NCI-H1105 (cell line): ENCODE results near the gene RASA3.

ENCODE experiments used
- DNase-seq: peaks from one replicate; lab custom pipeline; 2025; lab: John Stamatoyannopoulos, UW

Gene RASA3

GRCh38 chr13:114034481-114034891 is 97.9 kb downstream of the RASA3 start:
- DNase-seq = no peak

DNA sequence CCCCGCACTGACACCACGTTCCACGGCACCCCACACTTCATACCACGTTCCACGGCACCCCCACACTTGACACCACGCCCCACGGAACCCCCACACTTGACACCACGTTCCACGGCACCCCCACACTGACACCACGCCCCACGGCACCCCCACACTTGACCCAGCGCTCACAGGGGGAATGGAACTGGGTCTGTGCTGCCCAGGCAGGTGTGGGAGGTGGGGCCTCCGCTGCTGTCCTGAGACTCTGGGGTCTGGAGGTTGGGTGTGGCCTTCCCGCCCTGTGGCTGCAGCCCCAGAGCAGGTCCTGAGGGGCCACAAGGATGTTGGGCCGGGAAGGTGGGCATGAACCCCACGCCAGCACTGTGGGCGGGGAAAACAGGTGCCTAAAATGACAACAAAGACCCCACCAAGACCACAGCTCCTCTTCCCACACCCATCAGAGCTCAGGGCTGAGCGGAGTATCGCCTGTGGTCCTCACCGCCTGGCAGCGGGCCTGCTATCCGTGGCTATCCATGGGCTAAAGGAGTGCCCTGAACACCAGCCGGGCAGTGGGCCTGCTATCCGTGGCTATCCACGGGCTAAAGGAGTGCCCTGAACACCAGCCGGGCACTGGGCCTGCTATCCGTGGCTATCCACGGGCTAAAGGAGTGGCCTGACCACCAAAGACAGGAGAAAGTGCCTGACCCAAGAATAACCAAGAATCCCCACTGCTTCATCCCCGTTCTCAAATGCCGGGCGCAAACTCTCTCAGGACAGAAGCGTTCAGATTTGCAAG is 98.7 kb downstream of the RASA3 start:
- no peak for DNase-seq

DNA sequence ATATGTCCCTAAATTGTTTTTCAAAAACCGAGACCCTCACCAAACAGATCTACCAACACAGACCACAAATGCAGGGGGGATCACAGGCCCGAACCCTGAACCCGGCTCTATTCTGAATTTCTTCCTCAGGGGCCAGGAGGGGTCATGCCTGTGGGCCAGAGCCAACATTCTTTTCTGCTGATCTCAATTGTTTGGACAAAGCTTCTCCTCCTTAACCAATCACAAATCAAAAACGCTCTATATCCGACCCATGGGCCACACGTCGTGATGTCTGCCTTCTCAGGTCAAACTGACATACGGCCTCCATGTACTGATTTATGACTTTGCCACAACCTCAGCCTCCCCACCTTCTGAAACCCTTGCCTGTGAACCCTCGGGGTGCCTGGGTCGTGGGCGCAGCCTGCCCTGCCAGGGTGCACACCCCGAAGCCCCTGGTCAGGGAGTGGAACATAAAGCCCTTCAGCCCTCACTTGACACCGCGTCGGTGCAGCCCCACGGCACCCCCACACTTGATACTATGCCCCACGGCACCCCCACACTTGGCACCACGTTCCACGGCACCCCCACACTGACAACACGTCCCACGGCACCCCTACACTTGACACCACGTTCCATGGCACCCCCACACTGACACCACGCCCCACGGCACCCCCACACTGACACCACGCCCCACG is 100.2 kb downstream of the RASA3 start:
- DNase-seq = no peak

- no peak for DNase-seq
Measured at GRCh38 chr13:114031631-114032030, 100.8 kb downstream of the RASA3 start.

- no peak for DNase-seq
Measured at GRCh38 chr13:114030666-114031610, 101.5 kb downstream of the RASA3 start.

GRCh38 chr13:114029866-114030625 is 102.4 kb downstream of the RASA3 start:
- DNase-seq = no peak

- no peak for DNase-seq
Measured at GRCh38 chr13:114027826-114028225, 104.6 kb downstream of the RASA3 start.

GRCh38 chr13:114027046-114027715 is 105.2 kb downstream of the RASA3 start:
- DNase-seq = no peak

- DNase-seq = no peak
Measured at GRCh38 chr13:114026481-114026880, 105.9 kb downstream of the RASA3 start.

DNA sequence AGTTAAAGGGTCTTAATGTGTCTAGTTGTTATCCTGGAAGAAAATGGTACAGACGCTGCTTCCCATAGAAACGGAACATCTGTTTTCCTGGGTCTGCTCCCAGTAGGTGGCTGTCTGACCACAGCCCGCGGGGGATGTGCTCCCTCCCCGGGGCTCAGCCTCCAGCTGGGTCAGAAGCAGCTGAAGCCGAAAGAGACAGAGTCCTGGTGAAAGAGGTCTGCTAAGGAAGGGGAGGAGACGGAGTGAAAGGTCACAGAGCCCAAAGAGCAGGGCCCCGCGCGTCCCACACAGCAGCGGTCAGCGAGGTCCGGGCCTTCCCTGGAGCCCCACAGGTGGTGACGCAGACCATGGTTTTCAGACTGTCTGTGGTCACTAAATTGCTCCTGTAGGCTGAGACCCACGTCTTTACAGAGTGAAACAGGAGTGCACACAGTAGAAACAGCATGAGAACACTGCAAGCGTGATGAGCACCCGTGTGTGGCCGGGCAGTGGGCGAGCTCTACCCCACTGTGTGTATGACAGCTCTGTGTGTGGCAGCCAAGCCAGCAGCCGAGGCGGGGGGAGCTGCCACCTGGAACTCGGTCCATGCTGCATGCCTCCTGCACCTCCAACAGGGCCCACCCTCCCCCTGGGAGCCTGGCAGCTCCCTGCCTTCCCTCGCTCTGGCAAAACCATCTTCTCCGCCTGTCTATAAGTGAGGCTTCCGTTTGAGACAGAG is 106.5 kb downstream of the RASA3 start:
- no peak for DNase-seq

- no peak for DNase-seq
Measured at GRCh38 chr13:114025405-114025713, 107.1 kb downstream of the RASA3 start.

DNA sequence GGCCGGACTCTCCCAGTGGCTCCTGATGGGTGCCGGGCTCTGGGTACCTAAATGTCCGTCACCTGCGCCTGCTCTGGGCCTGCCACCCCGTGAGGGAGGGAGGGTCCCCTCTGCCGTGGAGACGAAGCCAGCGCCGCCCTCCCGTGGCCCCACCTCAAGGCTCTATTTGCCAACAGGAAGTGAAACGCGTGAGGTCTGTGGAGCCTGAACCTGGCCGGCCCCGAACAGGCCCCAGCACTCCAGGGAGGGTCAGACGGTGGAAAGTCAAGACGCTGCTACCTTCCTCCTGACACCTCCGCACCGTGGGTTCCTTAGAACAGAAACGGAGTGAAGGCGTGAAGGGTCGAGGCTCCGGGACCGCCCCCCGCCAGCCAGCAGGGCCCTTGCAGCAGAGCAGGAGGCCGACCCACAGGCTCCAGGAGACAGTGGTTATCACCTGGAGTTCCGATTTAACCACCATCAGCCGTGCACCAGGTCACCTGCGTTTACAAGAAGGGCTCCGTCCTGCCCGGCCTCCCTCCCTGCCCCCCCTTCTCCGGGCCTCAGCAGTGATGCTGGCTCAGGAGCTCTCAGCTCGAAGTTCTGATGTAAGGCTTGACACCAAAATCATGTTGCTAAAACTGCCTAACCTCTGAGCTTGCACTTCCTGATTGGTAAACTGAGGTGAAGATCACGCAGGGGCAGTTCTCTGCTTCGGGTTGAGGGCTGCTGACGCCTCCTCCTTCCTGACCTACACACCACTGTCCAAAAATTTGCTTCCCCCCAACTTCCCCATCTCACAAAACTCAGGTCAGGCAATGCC is 107.6 kb downstream of the RASA3 start:
- no peak for DNase-seq

GRCh38 chr13:114023716-114024602 is 108.5 kb downstream of the RASA3 start:
- no peak for DNase-seq

DNA sequence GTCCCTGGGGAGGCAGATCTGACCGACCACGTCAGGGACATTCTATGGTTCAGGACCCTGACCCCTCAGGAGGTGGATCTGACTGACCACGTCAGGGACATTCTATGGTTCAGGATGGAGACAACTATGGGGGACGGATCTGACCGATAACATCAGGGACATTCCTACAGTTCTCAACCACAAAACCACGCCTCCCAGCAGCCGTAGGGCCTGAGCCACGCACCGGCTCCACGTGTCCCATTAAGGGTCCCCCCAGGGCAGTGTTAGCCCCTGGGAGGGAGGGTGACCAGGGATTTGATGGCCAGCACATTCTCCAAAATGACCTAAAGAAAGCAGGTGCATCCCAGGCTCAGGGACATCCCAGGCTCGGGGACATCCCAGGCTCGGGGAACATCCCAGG is 109.5 kb downstream of the RASA3 start:
- DNase-seq = no peak

- no peak for DNase-seq
Measured at GRCh38 chr13:114022309-114022669, 110.1 kb downstream of the RASA3 start.

DNA sequence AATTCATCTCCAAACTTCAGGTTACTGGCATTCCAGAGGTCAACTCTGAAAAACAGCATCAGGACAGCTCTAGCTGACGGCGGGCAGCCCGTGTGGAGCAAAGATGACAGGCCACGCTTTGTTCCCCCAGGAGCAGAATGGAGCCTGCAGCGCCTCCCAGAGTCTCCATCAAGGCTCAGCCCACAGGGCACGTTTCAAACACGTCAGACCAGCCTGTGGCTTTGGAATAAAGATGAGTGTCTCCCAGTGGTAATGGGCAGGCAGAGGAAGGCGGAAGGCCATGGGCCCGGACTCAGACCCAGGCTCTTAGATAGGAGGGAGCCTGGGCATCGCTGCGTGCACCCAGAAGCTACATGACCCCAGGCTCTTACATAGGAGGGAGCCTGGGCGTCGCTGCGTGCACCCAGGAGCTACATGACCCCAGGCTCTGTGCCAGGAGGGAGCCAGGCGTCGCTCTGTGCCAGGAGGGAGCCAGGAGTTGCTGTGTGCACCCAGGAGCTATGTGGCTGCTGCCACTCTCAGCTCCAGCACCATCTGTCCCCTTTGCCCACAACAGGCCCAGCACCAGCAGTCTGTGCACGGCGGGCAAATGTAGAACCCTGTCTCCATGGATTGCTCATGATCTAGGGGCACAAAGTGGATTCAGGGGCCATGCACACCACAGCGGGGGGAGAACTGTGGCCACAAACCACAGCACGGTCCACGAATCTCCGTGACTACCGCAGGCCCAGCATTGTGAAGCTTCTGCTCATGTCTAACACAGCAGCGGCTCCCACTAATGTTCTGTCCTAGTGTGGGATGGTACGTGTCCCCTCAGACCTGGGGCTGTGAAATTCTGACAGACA is 110.7 kb downstream of the RASA3 start:
- no peak for DNase-seq

GRCh38 chr13:114020750-114021463 is 111.5 kb downstream of the RASA3 start:
- DNase-seq = no peak
